B cell (primary cell): ENCODE results near the gene LCN2.

Source experiments
- CTCF ChIP-seq: fragments of 200-600 bp; IDR thresholded peaks from one replicate; pipeline ENCODE4 v1.8.0; 2022; ENCODE audit warnings: antibody characterized with exemption, mild to moderate bottlenecking
- EZH2 ChIP-seq: IDR thresholded peaks from 2 replicates; pipeline ENCODE4 v1.6.1; 2012; ENCODE audit warnings: borderline replicate concordance, low read depth, mild to moderate bottlenecking, moderate library complexity, low read length; ENCODE audit not compliant: insufficient read depth, poor library complexity, severe bottlenecking

DNA sequence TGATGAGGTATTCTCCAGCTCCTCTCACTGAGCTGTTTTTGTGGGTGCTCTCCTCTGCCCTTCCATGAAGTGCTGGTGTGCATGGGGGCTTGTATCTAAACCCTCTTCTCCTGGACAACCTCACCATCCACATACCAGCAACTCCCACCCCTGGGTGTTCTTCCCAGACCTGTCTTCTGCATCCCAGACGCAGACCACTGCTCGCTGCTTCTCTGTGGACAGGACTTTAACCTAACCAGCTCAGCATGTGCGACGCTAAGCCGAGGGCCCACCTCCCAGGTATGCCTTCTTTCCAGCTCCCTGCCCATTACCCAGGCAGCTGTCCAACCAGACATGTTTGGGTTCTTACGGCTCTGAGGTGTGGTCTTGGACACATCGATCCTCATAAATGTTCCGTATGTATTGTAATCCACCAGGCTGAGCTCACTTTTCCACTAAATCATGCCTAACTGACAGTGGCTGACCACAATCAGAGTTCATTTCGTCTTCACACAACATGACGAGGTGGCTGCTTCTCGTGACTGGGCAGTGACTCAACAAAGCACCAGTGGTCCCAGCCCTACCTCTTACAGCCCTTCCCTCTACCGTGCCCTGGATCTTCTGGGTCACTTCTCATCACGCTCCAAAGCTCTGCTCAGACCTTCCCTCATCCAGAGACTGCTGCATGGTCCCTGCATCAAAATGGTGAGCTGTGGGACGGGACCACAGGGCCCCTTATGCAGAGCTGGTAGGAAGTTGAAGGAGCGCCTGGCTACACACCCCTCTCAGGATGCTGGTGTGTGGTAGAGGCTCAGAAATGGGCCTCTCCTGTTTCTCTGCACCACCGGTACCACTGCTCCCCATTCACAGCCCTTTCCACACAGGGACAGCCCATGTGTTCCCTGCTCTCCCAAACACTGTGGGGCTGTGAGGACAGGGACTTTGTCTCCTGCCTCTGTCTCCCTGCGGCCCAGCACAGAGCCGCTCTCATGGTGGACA is 12.1 kb upstream of the LCN2 start:
- TF ChIP-seq CTCF (no peak), EZH2 (no peak)
